ENCODE measurements around the gene MED29. TPM values are rescaled to one million over a fixed set of nuclear protein-coding genes. Genes with fewer than 3 reads are reported as not detected.

MED29 gene
- total and polyA plus RNA-seq, 2 of the 13 experiments (the other 11 are each of a cell fraction or from before 2014, with no cell fraction given), result 14.0 to 19.7 TPM

DNA sequence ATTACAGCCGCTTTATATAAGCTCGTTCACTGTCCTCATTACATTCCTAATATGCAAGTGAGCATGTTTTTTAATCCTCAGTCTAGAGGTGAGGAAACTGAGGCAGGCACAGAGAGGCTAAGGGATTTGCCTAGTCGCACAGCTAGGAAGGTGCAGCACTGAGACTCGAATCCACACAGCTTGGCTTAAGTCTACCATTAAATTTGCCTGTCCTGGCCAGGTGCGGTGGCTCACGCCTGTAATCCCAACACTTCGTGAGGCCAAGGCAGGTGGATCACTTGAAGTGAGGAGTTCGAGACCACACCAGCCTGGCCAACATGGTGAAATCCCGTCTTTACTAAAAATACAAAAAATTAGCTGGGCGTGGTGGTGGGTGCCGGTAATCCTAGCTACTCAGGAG is 36.5 kb downstream of the MED29 start (continued):
- TF ChIP-seq, protein P1, sequence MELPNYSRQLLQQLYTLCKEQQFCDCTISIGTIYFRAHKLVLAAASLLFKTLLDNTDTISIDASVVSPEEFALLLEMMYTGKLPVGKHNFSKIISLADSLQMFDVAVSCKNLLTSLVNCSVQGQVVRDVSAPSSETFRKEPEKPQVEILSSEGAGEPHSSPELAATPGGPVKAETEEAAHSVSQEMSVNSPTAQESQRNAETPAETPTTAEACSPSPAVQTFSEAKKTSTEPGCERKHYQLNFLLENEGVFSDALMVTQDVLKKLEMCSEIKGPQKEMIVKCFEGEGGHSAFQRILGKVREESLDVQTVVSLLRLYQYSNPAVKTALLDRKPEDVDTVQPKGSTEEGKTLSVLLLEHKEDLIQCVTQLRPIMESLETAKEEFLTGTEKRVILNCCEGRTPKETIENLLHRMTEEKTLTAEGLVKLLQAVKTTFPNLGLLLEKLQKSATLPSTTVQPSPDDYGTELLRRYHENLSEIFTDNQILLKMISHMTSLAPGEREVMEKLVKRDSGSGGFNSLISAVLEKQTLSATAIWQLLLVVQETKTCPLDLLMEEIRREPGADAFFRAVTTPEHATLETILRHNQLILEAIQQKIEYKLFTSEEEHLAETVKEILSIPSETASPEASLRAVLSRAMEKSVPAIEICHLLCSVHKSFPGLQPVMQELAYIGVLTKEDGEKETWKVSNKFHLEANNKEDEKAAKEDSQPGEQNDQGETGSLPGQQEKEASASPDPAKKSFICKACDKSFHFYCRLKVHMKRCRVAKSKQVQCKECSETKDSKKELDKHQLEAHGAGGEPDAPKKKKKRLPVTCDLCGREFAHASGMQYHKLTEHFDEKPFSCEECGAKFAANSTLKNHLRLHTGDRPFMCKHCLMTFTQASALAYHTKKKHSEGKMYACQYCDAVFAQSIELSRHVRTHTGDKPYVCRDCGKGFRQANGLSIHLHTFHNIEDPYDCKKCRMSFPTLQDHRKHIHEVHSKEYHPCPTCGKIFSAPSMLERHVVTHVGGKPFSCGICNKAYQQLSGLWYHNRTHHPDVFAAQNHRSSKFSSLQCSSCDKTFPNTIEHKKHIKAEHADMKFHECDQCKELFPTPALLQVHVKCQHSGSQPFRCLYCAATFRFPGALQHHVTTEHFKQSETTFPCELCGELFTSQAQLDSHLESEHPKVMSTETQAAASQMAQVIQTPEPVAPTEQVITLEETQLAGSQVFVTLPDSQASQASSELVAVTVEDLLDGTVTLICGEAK (IDR thresholded peaks at IDR 0.05), result no peak
- TF ChIP-seq, protein P1 (CRISPR knock-in tag; IDR thresholded peaks at IDR 0.05), result no peak
- TF ChIP-seq GATAD1 (CRISPR knock-in tag; IDR thresholded peaks at IDR 0.05) (no peak), ZNF510 (CRISPR knock-in tag; IDR thresholded peaks at IDR 0.05; ENCODE audit: low read depth) (no peak)
- TF ChIP-seq, protein P2, sequence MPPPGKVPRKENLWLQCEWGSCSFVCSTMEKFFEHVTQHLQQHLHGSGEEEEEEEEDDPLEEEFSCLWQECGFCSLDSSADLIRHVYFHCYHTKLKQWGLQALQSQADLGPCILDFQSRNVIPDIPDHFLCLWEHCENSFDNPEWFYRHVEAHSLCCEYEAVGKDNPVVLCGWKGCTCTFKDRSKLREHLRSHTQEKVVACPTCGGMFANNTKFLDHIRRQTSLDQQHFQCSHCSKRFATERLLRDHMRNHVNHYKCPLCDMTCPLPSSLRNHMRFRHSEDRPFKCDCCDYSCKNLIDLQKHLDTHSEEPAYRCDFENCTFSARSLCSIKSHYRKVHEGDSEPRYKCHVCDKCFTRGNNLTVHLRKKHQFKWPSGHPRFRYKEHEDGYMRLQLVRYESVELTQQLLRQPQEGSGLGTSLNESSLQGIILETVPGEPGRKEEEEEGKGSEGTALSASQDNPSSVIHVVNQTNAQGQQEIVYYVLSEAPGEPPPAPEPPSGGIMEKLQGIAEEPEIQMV (CRISPR knock-in tag; IDR thresholded peaks at IDR 0.05; ENCODE audit: low read depth), result 0 out of 2 replicates have a peak, but pooled peaks have one; percentile 29

Data from HepG2 (cell line).